Testis (tissue), 2 donors: ENCODE measurements around the gene SLC44A5.

ENCODE experiments used
- CTCF ChIP-seq, 3 experiments: fragments of 450-650 bp in 2 of 3; fragments of 200-600 bp in 1 of 3; sonication (generic) in 1 of 3; IDR thresholded peaks; one replicate each; pipeline ENCODE4 v1.5.1; 2016 to 2019; ENCODE audit warnings: antibody characterized with exemption in 3 of 3, mild to moderate bottlenecking in 2 of 3, moderate library complexity in 1 of 3
- POLR2A ChIP-seq: fragments of 450-650 bp; IDR thresholded peaks from one replicate; pipeline ENCODE4 v1.6.1; 2017; ENCODE audit warnings: antibody characterized with exemption, mild to moderate bottlenecking, moderate library complexity

- TF ChIP-seq CTCF (IDR thresholded peaks at IDR 0.05) (no peak), POLR2A (no peak)
Measured at GRCh38 chr1:75166821-75167220, 444.1 kb downstream of the SLC44A5 start.
